Gastroesophageal sphincter (tissue), 3 donors: ENCODE results near the gene CMIP.

ENCODE experiments used
- EP300 ChIP-seq: sonication (generic); formaldehyde crosslinking; IDR thresholded peaks from one replicate; pipeline ENCODE4 v1.6.1; 2017; ENCODE audit warnings: antibody characterized with exemption, mild to moderate bottlenecking
- POLR2A ChIP-seq, 2 donors: fragments of 450-650 bp; IDR thresholded peaks; one replicate each; pipeline ENCODE4 v1.6.1; 2017; ENCODE audit warnings: antibody characterized with exemption in 2 of 2, mild to moderate bottlenecking in 2 of 2, moderate library complexity in 1 of 2
- POLR2AphosphoS5 ChIP-seq: sonication (generic); formaldehyde crosslinking; IDR thresholded peaks from one replicate; pipeline ENCODE4 v1.6.1; 2017; ENCODE audit warnings: antibody characterized with exemption
- TF ChIP-seq, protein P1 (sequence below), 4 experiments: fragments of 200-600 bp in 2 of 4; fragments of 450-650 bp in 2 of 4; sonication (generic) in 1 of 4; IDR thresholded peaks; one replicate each; pipeline ENCODE4 v1.5.1; 2017 to 2019; ENCODE audit warnings: antibody characterized with exemption in 4 of 4, mild to moderate bottlenecking in 2 of 4, moderate library complexity in 2 of 4

DNA sequence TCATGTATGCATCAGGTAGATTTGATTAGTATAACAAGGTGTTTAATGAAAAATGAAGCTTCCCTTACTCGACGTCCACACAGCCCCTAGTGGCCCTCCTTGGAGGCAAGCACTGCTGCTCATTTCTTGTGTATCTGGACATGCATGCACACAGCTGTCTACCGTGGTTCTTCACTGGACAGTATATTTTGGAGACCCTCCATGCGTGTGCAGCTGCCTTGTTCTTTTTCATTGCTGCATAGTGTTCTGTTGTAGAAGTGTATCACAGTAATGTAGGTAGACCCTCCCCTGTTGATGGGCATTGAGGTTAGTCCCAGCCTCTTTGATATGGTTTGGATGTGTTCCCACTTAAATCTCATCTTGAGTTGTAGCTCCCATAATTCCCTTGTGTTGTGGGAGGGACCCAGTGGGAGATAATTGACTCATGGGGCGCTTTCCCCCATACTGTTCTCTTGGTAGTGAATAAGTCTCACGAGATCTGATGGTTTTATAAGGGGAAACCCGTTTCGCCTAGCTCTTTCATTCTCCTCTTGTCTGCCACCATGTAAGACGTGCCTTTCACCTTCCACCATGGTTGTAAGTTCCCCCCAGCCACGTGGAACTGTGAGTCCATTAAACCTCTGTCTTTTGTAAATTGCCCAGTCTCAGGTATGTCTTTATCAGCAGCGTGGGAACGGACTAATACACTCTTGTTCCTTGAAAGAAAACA, 6.3 kb downstream of the CMIP start:
- TF ChIP-seq POLR2AphosphoS5 (no peak), EP300 (no peak), POLR2A (IDR thresholded peaks at IDR 0.05) (no peak)
- TF ChIP-seq, protein P1, sequence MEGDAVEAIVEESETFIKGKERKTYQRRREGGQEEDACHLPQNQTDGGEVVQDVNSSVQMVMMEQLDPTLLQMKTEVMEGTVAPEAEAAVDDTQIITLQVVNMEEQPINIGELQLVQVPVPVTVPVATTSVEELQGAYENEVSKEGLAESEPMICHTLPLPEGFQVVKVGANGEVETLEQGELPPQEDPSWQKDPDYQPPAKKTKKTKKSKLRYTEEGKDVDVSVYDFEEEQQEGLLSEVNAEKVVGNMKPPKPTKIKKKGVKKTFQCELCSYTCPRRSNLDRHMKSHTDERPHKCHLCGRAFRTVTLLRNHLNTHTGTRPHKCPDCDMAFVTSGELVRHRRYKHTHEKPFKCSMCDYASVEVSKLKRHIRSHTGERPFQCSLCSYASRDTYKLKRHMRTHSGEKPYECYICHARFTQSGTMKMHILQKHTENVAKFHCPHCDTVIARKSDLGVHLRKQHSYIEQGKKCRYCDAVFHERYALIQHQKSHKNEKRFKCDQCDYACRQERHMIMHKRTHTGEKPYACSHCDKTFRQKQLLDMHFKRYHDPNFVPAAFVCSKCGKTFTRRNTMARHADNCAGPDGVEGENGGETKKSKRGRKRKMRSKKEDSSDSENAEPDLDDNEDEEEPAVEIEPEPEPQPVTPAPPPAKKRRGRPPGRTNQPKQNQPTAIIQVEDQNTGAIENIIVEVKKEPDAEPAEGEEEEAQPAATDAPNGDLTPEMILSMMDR (IDR thresholded peaks at IDR 0.05): no peak
